NCI-H82 (cell line): Measurements from ENCODE around the gene NFE2L2.
"Not testable (repeated sequence)": the region's sequence is repeated elsewhere in the genome, so short reads cannot be mapped to it uniquely, and the experiment has no call there.

Experiments used
- DNase-seq: peaks from one replicate; lab custom pipeline; 2025; lab: John Stamatoyannopoulos, UW

Gene NFE2L2

DNA sequence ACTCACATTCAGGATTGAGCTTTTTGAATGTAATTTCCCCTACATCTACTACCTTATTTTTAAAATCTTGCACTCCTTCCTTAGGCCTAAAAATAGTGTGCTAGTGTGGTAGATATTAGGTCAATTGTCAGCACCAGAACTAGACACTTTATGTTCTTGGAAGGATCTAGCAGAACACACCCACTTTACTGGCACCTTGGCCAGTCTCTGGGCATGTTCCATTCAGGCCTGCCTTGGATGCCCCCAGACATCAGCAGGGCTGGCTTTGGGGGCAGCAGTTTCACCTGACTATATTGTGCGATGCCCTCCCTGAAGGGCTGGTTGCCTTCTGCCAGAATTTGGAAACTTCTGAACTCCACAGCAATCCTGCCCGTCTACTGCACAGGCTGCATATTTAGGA is 15.3 kb upstream of the NFE2L2 start:
- DNase-seq, result no peak

DNA sequence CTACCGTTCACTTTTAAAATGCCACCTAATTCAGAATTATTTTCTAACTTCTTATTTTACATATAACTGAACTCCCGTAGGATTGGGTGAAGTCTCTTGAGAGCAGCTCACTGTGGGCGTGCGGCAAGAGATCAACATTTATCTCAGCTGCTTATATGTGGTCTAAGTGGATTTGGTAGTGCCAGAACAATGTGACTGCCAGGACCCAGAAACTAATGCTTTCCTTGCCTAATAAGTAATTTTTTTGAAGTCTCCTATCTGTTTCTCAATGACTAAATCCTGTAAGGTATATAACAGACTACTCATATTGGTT is 11.2 kb upstream of the NFE2L2 start:
- peak; percentile 75 for DNase-seq

DNA sequence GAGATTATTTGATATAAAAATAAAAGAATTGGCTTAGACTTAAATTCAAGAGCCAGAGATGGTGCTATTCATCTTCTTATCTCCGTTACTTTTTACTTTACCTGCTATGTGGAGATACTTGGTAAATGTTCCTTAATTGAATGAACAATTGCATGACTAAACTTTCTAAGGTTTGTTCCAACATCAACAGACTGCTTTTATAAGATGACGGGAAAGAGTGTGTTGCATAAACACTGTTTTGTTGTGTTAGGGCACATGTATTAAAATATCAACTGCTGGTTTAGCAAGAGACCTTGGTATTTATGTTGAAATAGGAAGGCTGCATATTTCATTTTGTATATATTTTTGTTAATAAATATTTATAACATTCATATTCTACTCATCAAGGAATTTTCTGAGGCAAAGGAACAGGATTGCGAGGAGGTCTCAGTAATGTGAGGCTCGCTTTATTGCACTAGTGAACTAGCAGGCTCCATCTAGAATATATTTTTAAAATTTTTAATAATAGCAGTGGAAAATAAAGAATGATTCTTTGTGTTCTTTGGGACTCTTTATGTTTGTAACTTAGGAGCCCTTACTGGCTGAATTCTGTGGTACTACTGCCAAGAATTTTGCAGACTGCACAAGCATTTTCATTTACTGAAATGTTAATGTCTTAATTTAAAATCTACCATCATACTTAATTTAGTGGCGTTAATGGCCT is 10.7 kb upstream of the NFE2L2 start:
- no peak for DNase-seq

DNA sequence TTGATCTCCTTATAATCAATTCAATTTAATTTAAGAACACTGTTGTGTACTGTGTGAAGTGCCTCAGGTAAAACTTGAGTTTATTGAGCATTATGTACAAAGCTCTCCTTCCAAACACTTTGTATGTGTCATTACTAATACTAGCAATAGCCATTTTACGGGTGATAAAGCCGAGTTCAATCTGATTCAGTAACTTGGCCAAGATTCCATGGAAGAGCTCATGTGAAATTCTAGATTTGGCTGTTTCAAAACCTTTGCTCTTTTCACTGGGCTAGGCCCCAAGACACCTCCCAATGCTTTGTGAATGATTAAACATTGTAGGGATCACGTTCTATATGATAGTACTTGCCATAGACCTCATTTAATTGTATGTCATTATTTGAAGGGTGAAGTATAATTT is 8.9 kb upstream of the NFE2L2 start:
- no peak for DNase-seq

DNA sequence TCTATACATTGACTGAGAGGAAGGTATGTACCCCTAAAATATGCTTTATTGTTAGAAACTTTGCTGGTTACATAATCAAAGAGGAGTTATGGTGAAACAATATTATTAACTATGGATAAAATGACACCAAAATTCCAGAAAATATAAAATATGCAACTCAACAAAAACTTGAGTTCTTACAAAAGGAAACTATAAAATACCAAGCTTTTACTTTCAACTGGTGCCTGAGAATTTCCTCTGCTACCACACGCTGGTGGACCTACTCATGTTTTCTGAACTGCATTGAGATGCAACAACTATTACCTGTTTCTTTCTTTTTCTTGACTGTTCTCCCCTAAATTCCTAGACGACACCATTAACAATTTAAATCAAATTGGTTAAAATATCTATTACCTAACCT is 8.2 kb upstream of the NFE2L2 start:
- DNase-seq, result no peak

DNA sequence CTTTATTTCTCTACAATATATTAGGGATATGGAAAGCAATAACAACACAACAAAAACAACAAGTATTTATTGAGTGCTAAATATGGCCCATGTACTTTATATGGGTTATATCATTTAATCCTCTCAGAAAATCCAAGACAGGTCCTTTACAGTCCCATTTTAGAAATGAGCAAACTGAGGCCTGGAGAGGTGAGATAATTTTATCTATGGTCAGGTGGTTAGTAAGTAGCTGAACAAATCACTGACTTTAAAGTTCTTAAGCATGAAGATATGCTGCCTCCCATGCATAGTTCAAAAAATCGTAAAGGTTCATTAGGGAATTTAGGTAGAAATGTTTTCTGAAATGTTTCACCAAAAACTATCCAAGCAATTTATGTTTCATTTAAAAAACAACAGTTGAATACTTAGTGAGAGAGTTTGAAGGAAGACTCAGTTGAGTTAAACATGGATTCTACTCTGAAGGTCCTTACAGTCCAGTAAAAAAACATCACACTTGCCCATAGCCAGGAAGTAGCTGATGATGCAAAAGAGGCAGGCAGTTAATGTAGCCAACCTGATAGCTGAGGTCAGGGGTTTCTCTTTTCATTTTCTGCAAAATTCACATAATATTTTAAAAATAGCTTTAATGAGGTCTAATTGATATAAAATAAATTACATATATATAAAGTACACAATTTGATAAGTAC is 7.6 kb upstream of the NFE2L2 start:
- no peak for DNase-seq

DNA sequence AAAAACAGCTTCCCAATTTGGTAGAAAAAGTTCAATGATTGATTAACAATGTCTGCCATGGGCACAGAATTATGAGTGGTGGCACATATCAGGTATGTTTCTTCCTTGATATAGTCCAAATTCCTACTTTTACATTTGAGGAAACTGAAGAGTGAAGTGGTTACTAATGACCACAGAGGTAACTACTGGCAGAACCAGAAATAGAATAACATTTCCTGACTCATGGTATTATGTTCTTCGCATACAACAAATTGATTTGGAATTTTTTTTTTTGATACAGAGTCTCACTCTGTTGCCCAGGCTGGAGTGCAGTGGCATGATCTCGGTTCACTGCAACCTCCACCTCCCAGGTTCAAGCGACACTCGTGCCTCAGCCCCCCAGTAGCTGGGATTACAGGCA is 6.0 kb upstream of the NFE2L2 start:
- DNase-seq, result no peak

DNA sequence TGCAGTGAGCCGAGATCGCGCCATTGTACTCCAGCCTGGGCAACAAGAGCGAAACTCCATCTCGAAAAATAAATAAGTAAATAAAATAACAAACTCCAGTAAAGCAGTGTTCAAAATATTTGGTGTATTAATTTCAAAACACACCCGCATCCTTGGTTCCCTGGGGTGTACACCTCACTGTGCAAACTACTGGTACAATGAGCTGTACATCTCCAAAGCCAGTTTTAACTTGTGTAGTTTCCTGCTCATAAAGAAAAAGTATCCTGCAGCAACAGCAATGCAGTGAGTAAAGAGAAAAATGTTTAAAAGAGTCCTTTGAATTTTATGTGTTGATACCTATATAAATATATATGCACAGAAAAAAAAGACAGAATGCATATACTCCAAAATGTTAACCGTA is 4.4 kb upstream of the NFE2L2 start:
- no peak for DNase-seq

DNA sequence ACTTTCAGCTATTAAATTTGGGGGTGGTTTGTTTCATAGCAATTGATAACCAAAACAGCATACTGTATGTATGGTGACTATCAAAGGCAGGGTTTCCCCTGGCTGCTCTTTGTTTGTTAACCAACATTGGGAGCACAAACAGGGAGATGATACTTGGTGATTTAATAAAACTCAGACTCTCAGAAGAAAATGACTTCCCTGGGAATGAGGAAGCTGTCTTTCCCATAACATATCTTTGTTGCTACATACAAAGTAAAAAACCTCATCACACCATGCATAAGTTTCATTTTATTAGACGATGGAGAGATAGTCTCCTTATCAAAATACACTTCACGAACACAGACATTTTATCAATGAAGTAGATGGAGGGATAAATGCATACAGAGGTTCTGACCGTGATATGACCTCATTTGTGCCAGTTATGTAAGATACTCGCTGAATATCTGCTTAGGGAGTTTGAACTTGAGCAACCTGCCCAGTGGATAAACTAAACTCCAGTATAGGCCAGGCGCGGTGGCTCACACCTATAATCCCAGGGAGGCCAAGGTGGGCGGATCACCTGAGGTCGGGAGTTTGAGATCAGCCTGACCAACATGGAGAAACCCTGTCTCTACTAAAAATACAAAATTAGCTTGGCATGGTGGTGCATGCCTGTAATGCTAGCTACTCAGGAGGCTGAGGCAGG is 3.8 kb upstream of the NFE2L2 start:
- no peak for DNase-seq

DNA sequence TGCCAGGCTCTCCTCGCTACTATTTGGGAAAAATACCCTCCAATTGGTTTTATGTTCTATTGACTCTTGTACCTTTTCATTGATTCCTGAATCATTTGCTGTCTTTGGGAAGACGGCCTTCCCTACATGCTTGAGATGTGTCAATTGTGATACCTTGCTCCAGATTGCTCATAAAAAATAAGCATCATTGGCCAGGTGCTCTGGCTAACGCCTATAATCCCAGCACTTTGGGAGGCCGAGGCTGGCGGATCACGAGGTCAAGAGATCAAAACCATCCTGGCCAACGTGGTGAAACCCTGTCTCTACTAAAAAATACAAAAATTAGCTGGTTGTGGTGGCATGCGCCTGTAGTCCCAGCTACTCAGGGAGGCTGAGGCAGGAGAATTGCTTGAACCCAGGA is 2.4 kb upstream of the NFE2L2 start:
- not testable (repeated sequence) for DNase-seq

DNA sequence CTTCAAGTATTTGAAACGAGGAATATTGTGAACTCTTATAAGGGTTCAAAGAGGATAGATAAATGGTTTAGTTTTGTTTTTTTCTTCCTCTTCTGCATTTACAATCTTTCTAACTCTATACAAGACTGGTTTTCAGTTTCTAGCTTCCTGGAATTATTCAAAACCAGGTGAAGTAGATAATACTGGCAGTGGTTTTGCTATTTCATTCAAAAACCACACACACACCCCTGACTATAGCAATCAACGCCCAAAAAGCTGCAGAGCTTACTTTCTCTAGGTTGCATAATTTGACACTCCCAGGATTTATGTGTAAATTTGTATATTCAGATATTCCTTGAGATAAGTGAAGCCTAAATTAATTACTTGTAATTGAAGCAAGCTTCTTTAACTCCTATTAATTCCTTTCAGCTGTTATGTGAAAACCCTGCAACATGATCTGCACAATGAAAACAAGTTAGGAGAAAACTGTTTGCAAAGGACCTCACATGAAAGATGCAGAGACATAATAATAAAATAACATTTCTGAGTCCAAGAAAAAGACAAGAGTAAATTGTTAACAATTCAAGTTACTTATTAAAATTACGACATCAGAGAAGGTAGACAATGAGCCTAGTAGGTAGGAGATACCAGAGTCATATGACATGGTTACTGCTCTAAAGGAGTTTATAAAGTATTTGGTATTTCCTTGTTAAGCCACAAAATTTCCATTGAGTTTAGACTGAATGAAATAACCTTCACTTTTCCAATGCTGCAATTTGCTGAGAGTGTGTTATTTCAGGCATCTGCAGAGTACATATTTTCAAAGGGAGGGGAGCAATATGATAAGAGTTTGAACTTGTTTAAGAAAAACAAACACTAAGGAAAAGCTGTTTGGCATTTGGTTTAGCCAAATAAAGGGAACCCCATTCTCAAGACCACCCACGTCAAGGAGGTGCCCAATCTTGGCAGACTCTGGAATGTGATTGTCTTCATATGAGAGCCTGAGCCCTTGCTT is 1.6 kb upstream of the NFE2L2 start:
- no peak for DNase-seq

DNA sequence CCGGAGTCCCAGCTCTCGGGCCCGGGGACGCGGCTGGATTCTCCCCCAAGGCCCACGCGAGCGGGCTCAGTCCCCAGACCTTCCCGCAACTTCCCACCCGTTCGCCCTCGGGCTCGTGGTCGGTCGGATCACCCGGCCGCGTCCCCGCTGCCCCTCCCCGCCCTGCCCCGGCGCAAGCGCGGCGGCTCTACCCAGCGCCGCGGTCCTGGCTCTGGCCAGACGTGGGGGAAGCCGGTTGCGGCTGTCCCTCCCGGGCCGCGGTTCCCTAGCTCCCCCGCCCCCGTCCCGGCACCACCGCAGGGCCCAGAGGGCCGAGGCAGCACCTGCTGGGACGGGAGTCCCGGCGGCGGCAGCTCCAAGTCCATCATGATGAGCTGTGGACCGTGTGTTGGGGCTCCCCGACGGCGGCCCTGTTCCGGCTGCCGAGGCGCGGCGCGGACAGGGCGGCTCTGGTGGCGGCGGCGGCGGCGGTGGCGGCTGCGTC is 276 bp downstream of the NFE2L2 start:
- DNase-seq, result peak; percentile 75

DNA sequence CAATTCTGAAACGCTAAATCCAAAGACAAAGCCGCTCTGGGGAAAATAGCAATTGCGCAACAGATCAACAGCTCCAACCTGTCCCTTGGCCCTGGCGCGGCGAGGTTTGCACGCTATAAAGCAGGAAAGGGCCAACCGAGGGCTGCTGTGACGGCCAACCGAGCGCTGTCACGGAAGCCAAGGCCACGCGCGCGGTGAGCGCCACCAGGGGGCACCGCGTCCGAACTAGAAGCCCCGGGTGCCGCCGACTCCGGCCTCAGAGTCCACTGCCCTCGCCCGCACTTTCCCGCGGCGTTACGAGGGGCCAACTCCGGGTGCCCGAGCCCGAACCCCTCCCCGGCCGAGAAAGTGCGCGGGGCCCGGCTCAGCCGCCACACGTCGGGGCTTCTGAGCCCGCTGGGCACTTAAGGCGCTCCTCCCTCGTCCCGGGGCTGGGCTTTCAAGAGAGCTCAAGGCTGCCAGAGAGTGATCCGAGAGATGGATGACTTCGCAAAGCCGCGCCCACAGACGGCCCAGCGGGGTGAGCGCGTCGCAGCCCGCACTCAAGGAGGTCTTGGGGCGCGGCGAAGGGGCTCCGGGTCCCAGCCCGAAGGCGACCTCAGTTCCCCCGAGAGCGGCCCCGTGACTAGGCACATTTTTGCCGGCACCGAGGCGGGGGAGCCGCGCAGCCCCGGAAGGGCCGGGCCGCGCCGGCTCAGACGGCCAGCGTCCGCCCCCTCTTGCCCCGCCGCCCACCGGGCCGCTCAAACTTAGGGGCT is 897 bp downstream of the NFE2L2 start:
- peak; percentile 99 for DNase-seq

DNA sequence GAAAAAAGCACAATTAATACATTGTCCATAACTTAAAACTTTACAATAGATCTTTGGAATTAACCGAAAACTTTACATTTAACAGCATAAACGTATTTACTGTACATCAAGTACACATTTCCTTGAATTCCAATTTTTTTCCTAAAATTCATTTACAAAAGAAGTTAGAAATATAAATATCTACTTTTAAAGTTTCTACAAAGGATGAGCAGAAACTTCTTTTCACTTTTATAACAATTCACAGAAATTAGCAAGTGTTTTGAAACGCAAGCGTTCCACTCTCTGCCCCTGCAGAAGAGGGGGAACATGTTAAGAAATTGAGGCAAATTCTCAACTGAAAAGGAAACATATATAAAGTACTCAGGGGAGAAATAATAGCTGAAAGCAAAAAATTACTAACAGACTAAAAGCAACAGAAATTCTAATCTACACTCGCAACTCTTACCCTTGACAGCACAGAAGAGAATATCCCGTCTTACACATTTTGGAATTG is 1.5 kb downstream of the NFE2L2 start:
- DNase-seq, result no peak

DNA sequence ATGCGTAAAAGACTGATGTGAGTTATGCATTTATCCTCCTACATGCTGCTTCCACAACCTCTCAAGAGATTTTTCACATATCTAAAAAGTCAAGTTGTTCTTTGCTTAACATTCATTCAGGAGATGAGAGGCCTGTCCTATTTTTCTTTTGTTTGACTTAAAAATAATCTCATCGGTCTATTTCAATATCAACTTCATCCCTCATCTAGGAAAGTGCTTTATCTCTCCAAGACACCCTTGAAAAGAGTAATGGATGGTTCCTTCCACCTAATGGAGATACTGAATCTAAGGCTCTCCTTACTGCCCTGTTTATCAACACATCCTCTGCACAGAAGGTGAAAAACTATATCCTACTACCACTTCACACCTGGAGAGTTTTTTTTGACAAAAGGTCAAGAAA is 2.4 kb downstream of the NFE2L2 start:
- DNase-seq, result peak; percentile 24

DNA sequence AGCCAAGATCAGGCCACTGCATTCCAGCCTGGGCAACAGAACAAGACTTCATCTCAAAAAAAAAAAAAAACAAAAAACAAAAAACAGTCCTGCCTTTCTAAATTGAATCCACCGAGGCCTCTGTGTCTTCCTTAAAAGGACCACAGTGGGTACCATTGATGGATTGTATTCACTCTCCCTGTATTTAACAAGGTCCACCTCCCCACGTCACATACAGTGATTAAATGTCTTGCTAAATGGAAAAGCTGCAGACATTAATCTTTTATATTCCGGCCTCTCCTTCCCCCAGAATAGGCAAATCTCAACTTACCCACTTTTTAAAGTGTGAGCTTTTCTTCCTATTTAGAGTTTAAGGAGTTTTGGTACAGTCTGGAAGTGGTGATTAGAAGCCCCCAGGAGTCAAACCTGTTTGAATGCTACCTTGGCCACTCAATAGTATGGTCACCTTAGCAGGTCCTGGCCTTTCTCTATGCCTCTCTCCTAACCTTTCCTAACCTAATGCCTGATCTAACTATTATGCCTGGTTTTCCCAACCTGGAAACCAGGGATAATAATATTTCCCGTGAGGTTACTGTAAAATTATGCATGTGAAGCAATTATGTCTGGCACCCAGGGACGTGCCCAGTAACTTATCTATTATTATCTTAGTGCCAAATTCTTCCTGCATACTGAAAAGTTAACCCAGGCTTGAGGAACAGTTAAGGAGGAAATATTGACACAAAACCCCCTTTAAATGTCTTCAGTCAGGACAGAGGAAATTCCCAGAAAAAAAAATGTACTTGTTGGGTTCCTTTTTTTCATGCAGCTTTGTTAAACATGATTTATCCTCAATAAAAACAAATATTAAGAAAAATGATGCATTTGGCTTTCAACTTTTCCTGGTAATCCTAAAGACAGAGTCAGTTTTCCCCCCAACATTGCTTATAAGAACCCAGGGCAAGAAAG is 3.1 kb downstream of the NFE2L2 start:
- DNase-seq, result no peak

DNA sequence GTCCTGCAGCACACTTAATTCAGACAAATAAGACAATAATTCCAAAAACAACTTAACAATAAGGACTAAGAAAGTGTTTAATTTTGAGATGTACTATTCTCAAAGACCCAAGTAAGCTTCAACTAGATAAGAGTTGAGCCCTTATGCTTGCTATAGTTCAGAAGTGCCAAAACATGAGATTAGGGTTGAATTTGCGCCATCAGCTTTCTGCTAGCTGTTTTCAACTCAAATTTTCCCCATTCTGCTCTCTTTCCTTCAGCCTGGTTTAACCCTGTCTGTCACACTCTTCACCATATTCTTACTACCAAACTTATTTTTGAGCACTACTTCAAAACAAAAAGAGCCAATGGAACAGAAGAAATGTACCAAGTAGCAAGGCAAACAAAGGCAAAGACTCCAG is 4.1 kb downstream of the NFE2L2 start:
- DNase-seq, result no peak

DNA sequence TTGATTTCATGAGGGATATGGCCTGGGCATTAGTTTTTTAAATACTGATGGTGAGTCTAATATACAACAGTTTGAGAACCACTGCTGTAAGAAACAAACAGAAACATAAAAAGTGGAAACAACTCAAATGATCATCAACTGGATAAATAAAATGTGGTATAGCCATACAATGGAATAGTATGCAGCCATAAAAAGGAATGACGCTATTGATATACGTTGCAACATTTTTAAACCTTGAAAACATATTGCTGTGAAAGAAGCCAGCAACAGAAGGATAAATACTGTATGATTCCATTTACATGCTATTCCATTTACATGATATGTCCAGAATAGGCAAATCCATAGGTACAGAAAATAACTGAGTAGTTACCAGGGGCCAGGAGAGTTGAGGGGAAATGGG is 6.5 kb downstream of the NFE2L2 start:
- no peak for DNase-seq

DNA sequence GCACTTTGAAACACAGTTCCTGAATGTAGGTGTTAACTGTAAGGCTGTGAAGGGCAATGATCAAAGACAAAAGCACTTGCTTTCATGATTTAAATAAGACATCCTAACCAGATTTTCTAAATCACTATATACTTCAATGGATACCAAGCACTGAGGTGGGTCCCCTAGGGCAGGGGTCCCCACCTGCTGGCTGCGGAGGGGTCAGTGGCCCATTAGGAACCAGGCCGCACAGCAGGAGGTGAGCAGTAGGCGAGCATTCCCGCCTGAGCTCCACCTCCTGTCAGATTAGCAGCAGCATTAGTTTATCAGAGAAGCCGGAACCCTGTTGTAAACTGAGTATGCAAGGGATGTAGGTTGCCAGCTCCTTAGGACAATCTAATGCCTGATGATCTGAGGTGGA is 7.1 kb downstream of the NFE2L2 start:
- no peak for DNase-seq

DNA sequence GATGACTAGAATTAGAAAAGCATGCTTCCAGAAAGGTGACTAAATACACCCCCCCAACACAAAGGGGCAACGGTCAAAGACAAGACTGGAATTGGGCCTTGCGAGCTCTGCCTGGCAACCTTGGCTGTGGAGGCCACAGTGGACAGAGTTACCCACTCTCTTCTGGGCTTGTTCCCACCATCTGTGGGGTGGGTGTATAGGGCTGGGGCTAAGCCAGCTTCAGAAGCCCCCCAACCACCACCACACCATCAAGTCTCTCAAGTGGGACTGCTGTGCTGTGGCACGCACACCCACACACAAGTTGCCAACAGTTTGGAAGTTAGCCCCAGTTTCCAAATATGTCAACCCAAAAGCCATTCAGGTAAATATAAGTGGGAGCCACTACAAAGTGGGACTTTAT is 7.8 kb downstream of the NFE2L2 start:
- DNase-seq, result no peak
